HEK293 (cell line): ENCODE measurements around the gene DISC1.

ENCODE experiments used
- CTCF ChIA-PET: fragments of 350-600 bp; formaldehyde crosslinking; extraction: SDS; loops from one replicate; lab custom pipeline; 2021; ENCODE audit warnings: antibody characterized with exemption; lab: Yijun Ruan, JAX
- POLR2A ChIA-PET: fragments of 300-600 bp; formaldehyde crosslinking; extraction: SDS; loops from one replicate; lab custom pipeline; 2020; ENCODE audit warnings: antibody characterized with exemption, inconsistent platforms; lab: Yijun Ruan, JAX
- H3K27ac ChIP-seq: fragments of 200-500 bp; sonication (Bioruptor generic); 2 replicates; pipeline ENCODE4 v1.5.1; 2014; ENCODE audit warnings: low read depth, low read length, control low read depth, inconsistent platforms; ENCODE audit errors: extremely low read depth
- H3K36me3 ChIP-seq, 2 experiments: fragments of 200-500 bp in 1 of 2; sonication (Bioruptor generic) in 1 of 2; 1 replicate in 1 of 2; 2 replicates in 1 of 2; pipeline ENCODE4 v1.5.1; 2014 to 2017; ENCODE audit warnings: inconsistent platforms in 2 of 2, low read length in 2 of 2; ENCODE audit not compliant: control insufficient read depth in 2 of 2, insufficient read depth in 1 of 2
- H3K4me1 ChIP-seq: fragments of 200-500 bp; sonication (Bioruptor generic); 2 replicates; pipeline ENCODE4 v1.5.1; 2014; ENCODE audit warnings: mild to moderate bottlenecking, low read length, inconsistent platforms; ENCODE audit not compliant: control insufficient read depth, insufficient read depth
- H3K4me3 ChIP-seq: 2 replicates; pipeline ENCODE4 v1.5.1; 2011; ENCODE audit warnings: low read depth, mild to moderate bottlenecking, control low read depth, low read length, moderate library complexity
- H3K9me3 ChIP-seq: fragments of 200-500 bp; sonication (Bioruptor generic); 2 replicates; pipeline ENCODE4 v1.5.1; 2014; ENCODE audit warnings: low read depth, low read length, inconsistent platforms; ENCODE audit not compliant: control insufficient read depth, insufficient read depth
- BCL6B ChIP-seq: fragments of 450-650 bp; formaldehyde crosslinking; IDR thresholded peaks from 2 replicates; pipeline ENCODE4 v1.5.1; 2017; ENCODE audit warnings: missing biosample characterization, missing genetic modification characterization
- EGR2 ChIP-seq: fragments of 450-650 bp; formaldehyde crosslinking; IDR thresholded peaks from 2 replicates; pipeline ENCODE4 v1.5.1; 2016; ENCODE audit warnings: low read depth, missing biosample characterization, missing genetic modification characterization
- KLF16 ChIP-seq: fragments of 450-650 bp; formaldehyde crosslinking; IDR thresholded peaks from 2 replicates; pipeline ENCODE4 v1.5.1; 2017; ENCODE audit warnings: missing biosample characterization, missing genetic modification characterization
- PRDM1 ChIP-seq: fragments of 450-650 bp; formaldehyde crosslinking; IDR thresholded peaks from 2 replicates; pipeline ENCODE4; 2016; ENCODE audit warnings: missing biosample characterization, missing genetic modification characterization
- YY1 ChIP-seq: fragments of 450-650 bp; formaldehyde crosslinking; IDR thresholded peaks from 2 replicates; pipeline ENCODE4 v1.5.1; 2018; ENCODE audit warnings: missing biosample characterization, missing genetic modification characterization
- ZNF132 ChIP-seq: fragments of 450-650 bp; formaldehyde crosslinking; IDR thresholded peaks from 2 replicates; pipeline ENCODE4 v1.5.1; 2017; ENCODE audit warnings: missing biosample characterization, missing genetic modification characterization, borderline replicate concordance
- ZNF133 ChIP-seq: fragments of 450-650 bp; formaldehyde crosslinking; IDR thresholded peaks from 2 replicates; pipeline ENCODE4 v1.5.1; 2016; ENCODE audit warnings: missing biosample characterization, missing genetic modification characterization
- ZNF146 ChIP-seq: fragments of 450-650 bp; formaldehyde crosslinking; IDR thresholded peaks from 2 replicates; pipeline ENCODE4 v1.5.1; 2016; ENCODE audit warnings: missing biosample characterization, missing genetic modification characterization
- ZNF148 ChIP-seq: fragments of 450-650 bp; formaldehyde crosslinking; IDR thresholded peaks from 2 replicates; pipeline ENCODE4 v1.5.0; 2017; ENCODE audit warnings: missing biosample characterization, missing genetic modification characterization, borderline replicate concordance
- ZNF223 ChIP-seq: fragments of 450-650 bp; formaldehyde crosslinking; IDR thresholded peaks from 2 replicates; pipeline ENCODE4 v1.5.1; 2016; ENCODE audit warnings: missing biosample characterization, missing genetic modification characterization
- ZNF274 ChIP-seq, 2 experiments: fragments of 200-500 bp in 1 of 2; fragments of 450-650 bp in 1 of 2; sonication (Bioruptor generic) in 1 of 2; formaldehyde crosslinking in 1 of 2; IDR thresholded peaks; 2 replicates each; pipeline versions ENCODE4 v1.5.1 to v1.6.1; 2014 to 2016; ENCODE audit warnings: borderline replicate concordance in 1 of 2, inconsistent platforms in 1 of 2, low read length in 1 of 2, missing biosample characterization in 1 of 2, missing genetic modification characterization in 1 of 2
- ZNF292 ChIP-seq: fragments of 450-650 bp; formaldehyde crosslinking; IDR thresholded peaks from 2 replicates; pipeline ENCODE4 v1.5.1; 2016; ENCODE audit warnings: low read depth, missing biosample characterization, missing genetic modification characterization, borderline replicate concordance
- ZNF311 ChIP-seq: fragments of 450-650 bp; formaldehyde crosslinking; IDR thresholded peaks from 2 replicates; pipeline ENCODE4 v1.5.1; 2017; ENCODE audit warnings: missing biosample characterization, missing genetic modification characterization, borderline replicate concordance
- ZNF341 ChIP-seq: fragments of 450-650 bp; formaldehyde crosslinking; IDR thresholded peaks from 2 replicates; pipeline ENCODE4; 2016; ENCODE audit warnings: low read depth, missing biosample characterization, missing genetic modification characterization
- ZNF354C ChIP-seq: fragments of 450-650 bp; formaldehyde crosslinking; IDR thresholded peaks from 2 replicates; pipeline ENCODE4 v1.5.1; 2016; ENCODE audit warnings: missing biosample characterization, missing genetic modification characterization, low read depth, borderline replicate concordance
- ZNF391 ChIP-seq: fragments of 450-650 bp; formaldehyde crosslinking; IDR thresholded peaks from 2 replicates; pipeline ENCODE4 v1.5.1; 2016; ENCODE audit warnings: low read depth, missing biosample characterization, missing genetic modification characterization, borderline replicate concordance
- ZNF473 ChIP-seq: fragments of 450-650 bp; formaldehyde crosslinking; IDR thresholded peaks from 2 replicates; pipeline ENCODE4 v1.5.1; 2017; ENCODE audit warnings: missing biosample characterization, missing genetic modification characterization
- ZNF555 ChIP-seq: fragments of 450-650 bp; formaldehyde crosslinking; conservative IDR thresholded peaks from 2 replicates; pipeline ENCODE4 v1.5.1; 2017; ENCODE audit warnings: missing biosample characterization, mild to moderate bottlenecking, missing genetic modification characterization, inconsistent platforms
- ZNF626 ChIP-seq: fragments of 450-650 bp; sonication (Bioruptor Pico); formaldehyde crosslinking; IDR thresholded peaks from 2 replicates; pipeline ENCODE4 v1.5.1; 2018; ENCODE audit warnings: missing biosample characterization, missing genetic modification characterization, inconsistent platforms
- ZNF747 ChIP-seq: fragments of 450-650 bp; formaldehyde crosslinking; IDR thresholded peaks from 2 replicates; pipeline ENCODE4 v1.5.1; 2016; ENCODE audit warnings: missing biosample characterization, missing genetic modification characterization
- ZNF768 ChIP-seq: fragments of 450-650 bp; formaldehyde crosslinking; IDR thresholded peaks from 2 replicates; pipeline ENCODE4 v1.5.1; 2018; ENCODE audit warnings: missing biosample characterization, mild to moderate bottlenecking, missing genetic modification characterization
- ZNF785 ChIP-seq: fragments of 450-650 bp; formaldehyde crosslinking; IDR thresholded peaks from 2 replicates; pipeline ENCODE4 v1.5.1; 2016; ENCODE audit warnings: missing biosample characterization, missing genetic modification characterization
- TF ChIP-seq, protein P1 (sequence below): fragments of 450-650 bp; formaldehyde crosslinking; IDR thresholded peaks from 2 replicates; pipeline ENCODE4 v1.5.1; 2016; ENCODE audit warnings: missing biosample characterization, missing genetic modification characterization
- TF ChIP-seq, protein P2 (sequence below): fragments of 450-650 bp; formaldehyde crosslinking; IDR thresholded peaks from 2 replicates; pipeline ENCODE4 v1.5.1; 2016; ENCODE audit warnings: missing biosample characterization, missing genetic modification characterization

The DISC1 gene

GRCh38 chr1:231731268-231731667 lies 104.7 kb downstream of the DISC1 start (continued):
- TF ChIP-seq, protein P1, sequence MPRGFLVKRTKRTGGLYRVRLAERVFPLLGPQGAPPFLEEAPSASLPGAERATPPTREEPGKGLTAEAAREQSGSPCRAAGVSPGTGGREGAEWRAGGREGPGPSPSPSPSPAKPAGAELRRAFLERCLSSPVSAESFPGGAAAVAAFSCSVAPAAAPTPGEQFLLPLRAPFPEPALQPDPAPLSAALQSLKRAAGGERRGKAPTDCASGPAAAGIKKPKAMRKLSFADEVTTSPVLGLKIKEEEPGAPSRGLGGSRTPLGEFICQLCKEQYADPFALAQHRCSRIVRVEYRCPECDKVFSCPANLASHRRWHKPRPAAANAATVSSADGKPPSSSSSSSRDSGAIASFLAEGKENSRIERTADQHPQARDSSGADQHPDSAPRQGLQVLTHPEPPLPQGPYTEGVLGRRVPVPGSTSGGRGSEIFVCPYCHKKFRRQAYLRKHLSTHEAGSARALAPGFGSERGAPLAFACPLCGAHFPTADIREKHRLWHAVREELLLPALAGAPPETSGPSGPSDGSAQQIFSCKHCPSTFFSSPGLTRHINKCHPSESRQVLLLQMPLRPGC (tag by site-specific recombination), result no peak
- no peak for TF ChIP-seq KLF16 (tag by site-specific recombination)

- peak; percentile 77 for TF ChIP-seq ZNF785
- no peak for TF ChIP-seq ZNF223
- TF ChIP-seq BCL6B (tag by site-specific recombination), result peak; percentile 28; the same call in 1 of the 2 replicates
- TF ChIP-seq ZNF311 (tag by site-specific recombination), result peak; percentile 77; the same call in 1 of the 2 replicates
- no peak for TF ChIP-seq ZNF132 (tag by site-specific recombination)
- no peak for TF ChIP-seq ZNF555 (tag by site-specific recombination)
- TF ChIP-seq PRDM1, result no peak
- TF ChIP-seq ZNF146 (tag by site-specific recombination), result 0 out of 2 replicates have a peak, but pooled peaks have one; percentile 16
- no peak for TF ChIP-seq ZNF274 (IDR thresholded peaks at IDR 0.05; ENCODE audit: low read length)
- TF ChIP-seq ZNF274 (tag by site-specific recombination; IDR thresholded peaks at IDR 0.05; ENCODE audit: borderline replicate concordance), result 0 out of 2 replicates have a peak, but pooled peaks have one; percentile 22
- TF ChIP-seq EGR2, result peak; percentile 18; the same call in 1 of the 2 replicates
- peak; percentile 82 for TF ChIP-seq ZNF133 (tag by site-specific recombination)
- TF ChIP-seq ZNF148, result peak; percentile 28; the same call in 1 of the 2 replicates
- TF ChIP-seq ZNF473 (tag by site-specific recombination), result 0 out of 2 replicates have a peak, but pooled peaks have one; percentile 28
- 0 out of 2 replicates have a peak, but pooled peaks have one; percentile 46 for TF ChIP-seq ZNF747 (tag by site-specific recombination)
- Histone ChIP-seq H3K36me3 (no peaks in the 10 kb centered on the region; a peak in 1 of 3 replicates), H3K4me1 (no peaks in the 10 kb centered on the region), H3K27ac (no peak overlapping the region), H3K4me3 (no peak overlapping the region), H3K9me3 (no peaks in the 10 kb centered on the region)
- POLR2A ChIA-PET, result no interaction called here
- CTCF ChIA-PET, result no interaction called here
These were observed 106.5 kb downstream of the DISC1 start for GRCh38 chr1:231733063-231733462.

- ChIA-PET CTCF (interaction anchor here (0.6 to 3.6 kb wide), 4 partner anchors 21 to 73 kb away, joined by 3 to 23 read pairs (median 4); no protein-coding TSS in a partner anchor), POLR2A (no interaction called here)
- Histone ChIP-seq H3K4me3 (no peak overlapping the region), H3K9me3 (no peaks in the 10 kb centered on the region), H3K27ac (no peak overlapping the region), H3K36me3 (no peaks in the 10 kb centered on the region; a peak in 1 of 3 replicates), H3K4me1 (no peaks in the 10 kb centered on the region)
- TF ChIP-seq YY1 (tag by site-specific recombination) (no peak), BCL6B (tag by site-specific recombination) (peak; percentile 25; the same call in 1 of the 2 replicates), ZNF292 (tag by site-specific recombination) (no peak), ZNF391 (tag by site-specific recombination) (no peak), ZNF768 (tag by site-specific recombination) (no peak), ZNF354C (no peak), ZNF341 (no peak), ZNF747 (tag by site-specific recombination) (0 out of 2 replicates have a peak, but pooled peaks have one; percentile 44), ZNF626 (no peak)
- TF ChIP-seq, protein P2, sequence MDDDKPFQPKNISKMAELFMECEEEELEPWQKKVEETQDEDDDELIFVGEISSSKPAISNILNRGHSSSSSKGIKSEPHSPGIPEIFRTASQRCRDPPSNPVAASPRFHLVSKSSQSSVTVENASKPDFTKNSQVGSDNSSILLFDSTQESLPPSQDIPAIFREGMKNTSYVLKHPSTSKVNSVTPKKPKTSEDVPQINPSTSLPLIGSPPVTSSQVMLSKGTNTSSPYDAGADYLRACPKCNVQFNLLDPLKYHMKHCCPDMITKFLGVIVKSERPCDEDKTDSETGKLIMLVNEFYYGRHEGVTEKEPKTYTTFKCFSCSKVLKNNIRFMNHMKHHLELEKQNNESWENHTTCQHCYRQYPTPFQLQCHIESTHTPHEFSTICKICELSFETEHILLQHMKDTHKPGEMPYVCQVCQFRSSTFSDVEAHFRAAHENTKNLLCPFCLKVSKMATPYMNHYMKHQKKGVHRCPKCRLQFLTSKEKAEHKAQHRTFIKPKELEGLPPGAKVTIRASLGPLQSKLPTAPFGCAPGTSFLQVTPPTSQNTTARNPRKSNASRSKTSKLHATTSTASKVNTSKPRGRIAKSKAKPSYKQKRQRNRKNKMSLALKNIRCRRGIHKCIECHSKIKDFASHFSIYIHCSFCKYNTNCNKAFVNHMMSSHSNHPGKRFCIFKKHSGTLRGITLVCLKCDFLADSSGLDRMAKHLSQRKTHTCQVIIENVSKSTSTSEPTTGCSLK, result peak; percentile 80; the same call in 1 of the 2 replicates
These were observed 107.1 kb downstream of the DISC1 start for GRCh38 chr1:231733672-231734071.
